Lower leg skin (tissue), 3 donors: ENCODE measurements around the gene FOS.

Experiments
- CTCF ChIP-seq, 3 donors: fragments of 450-650 bp; IDR thresholded peaks; one replicate each; pipeline ENCODE4 v1.5.1; 2016; ENCODE audit warnings: antibody characterized with exemption in 3 of 3, mild to moderate bottlenecking in 3 of 3, moderate library complexity in 2 of 3
- POLR2A ChIP-seq, 2 donors: fragments of 450-650 bp; IDR thresholded peaks; one replicate each; pipeline ENCODE4 v1.6.1; 2016 to 2017; ENCODE audit warnings: antibody characterized with exemption in 2 of 2, mild to moderate bottlenecking in 1 of 2, moderate library complexity in 1 of 2

- no peak for TF ChIP-seq CTCF (IDR thresholded peaks at IDR 0.05)
- no peak for TF ChIP-seq POLR2A (IDR thresholded peaks at IDR 0.05)
These were observed 12.7 kb downstream of the FOS start for GRCh38 chr14:75291331-75291730.
